ENCODE data around the gene COL6A5.
"Not testable (repeated sequence)": the region's sequence is repeated elsewhere in the genome, so short reads cannot be mapped to it uniquely, and the experiment has no call there.

Gene COL6A5

GRCh38 chr3:130389743-130390478, 44.4 kb downstream of the COL6A5 start:
- no peak for DNase-seq

DNA sequence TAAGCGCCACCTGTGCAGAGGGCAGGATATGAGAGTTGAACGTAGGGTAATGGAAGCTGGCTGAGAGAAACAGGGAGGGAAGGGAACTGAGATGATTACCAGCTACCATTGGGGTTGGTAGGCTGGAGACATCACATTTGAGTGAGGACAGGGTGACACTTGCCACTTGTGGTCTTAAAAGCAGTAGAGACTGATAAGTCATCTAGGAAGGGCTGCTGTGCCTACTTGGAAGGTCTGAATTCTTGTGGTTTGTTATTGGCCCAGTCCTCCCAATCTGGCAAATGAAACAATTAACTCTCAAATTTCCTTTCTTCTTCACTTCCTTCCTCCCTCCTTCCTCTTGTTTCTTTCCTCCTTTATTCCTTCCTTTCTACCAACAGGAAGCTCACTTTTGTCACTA, 46.8 kb downstream of the COL6A5 start:
- DNase-seq: no peak

DNA sequence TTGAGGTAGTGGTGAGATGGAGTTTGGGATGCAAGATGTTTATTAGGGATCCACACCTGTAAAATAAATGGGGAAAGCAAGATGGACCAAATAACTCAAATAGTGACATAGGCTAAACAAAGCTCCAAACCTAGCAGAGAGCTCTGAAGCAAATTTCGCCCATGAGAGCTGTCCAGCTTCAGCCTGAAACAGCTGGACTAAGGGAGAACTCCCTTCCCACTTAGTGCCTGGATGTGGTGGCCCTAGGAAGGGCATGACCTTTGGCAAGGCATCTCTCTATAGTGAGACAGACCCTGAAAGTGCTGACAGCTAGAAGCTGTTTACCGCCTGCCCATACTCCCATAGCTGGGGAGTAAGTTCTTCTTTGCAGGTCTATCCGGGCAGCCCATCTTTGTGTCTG, 48.1 kb downstream of the COL6A5 start:
- no peak for DNase-seq

- no peak for DNase-seq
These were observed 49.9 kb downstream of the COL6A5 start for GRCh38 chr3:130395331-130395730.

GRCh38 chr3:130395916-130396315, 50.4 kb downstream of the COL6A5 start:
- no peak for DNase-seq

- no peak for DNase-seq
These were observed 58.9 kb downstream of the COL6A5 start for GRCh38 chr3:130404401-130404800.

- DNase-seq: no peak
These were observed 60.5 kb downstream of the COL6A5 start for GRCh38 chr3:130405956-130406355.

- DNase-seq: not testable (repeated sequence)
These were observed 62.8 kb downstream of the COL6A5 start for GRCh38 chr3:130408253-130408652.

GRCh38 chr3:130411320-130411719, 65.8 kb downstream of the COL6A5 start:
- no peak for DNase-seq

DNA sequence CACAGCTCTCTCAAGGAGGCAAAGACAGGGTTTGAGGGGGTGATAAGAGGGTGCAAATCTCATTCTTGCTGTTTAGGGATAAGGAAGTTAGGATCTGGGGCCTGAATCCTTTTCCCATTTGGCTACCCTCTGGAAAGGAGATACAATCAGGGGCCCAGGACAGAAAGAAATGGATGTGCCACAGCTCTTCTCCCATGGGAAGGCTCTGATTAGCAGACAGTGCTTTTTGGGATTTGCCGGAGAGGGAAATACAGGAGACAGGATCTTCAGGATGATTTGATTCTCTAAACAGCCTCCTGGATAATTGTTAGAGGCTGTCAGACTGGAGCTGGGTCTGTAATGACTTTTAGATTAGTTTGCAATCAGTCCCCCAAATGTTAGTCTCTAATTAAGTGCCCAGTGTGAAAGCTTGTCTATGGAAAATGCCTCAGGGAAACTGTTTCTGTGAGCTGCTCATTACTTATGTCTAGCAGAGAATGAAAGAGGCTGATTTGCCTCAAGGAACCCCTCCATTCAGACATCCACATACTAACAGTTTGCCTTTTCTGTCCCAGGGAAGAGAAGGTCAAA, 67.6 kb downstream of the COL6A5 start:
- DNase-seq: no peak

DNA sequence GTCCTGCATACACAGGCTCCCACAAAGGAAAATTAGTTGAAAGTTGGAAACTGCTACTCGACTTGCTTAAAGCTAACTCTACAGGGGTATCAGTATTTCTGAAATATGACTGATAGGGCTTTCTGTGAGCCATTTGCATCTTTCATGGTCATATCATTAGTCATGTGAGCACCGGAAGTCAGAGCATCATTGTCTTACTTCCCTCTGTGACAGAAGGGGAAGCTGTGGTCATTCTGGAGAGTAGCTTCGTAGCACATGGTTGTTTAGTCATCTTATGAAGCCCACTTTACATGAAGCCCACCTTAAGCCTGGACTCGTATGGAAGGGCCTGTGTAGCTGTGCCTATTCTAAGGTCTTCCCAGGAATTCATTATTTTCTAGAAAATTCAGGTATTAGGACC, 69.0 kb downstream of the COL6A5 start:
- DNase-seq: no peak

DNA sequence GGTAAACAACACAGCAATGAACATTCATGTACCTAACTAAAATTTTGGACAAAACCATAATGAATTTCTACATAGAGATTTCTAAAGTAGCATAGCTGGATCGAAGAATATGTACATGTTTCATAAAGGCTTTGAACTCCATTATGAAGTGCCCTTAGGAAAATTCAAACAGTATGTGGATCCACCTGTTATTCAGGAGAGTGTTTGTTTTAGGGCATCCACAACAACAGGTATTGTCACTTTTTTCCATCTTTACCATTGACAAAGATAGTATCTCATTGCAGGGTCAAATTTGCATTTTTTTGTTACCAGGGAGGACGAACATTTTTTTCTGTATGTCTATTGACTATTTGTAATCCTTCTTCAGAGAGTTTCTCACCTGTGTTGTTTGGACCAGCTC, 75.0 kb downstream of the COL6A5 start:
- DNase-seq: no peak

DNA sequence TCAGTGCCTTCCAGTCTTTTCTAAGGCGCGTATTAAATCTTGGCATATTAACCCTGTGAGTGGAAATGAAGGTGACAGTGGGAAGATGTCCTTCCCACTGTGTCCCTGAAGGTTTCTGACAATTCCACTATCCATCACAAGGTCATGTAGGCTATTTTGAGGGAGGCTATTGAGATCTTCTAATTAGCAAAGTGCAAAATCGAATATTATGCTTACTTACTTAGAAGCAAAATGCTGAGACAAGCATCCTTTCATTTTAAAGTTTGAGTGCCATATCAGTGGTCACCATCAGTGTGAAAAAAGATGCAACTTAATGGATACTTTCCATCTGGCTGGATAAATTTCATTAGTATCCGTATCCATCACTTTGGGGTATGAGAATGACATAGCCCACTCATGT, 77.6 kb downstream of the COL6A5 start:
- no peak for DNase-seq

DNA sequence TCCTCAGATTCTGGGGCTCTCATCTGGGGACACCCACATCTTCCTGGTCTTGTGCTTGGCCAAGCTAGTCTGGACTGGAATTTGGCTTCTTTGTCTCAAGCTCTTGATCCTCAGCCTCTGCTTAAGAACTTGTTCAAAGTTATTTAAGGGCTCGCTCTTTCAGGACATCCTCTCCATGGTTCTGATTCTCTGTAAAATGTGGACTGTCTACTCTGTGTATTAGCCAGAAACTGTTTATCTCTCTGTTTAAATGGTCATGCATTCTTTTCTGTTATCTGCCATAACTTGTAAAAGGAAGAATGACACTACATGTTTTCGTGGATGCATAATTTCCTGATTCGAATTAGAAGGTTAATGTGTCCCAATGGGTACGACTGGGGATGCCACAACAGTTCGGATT, 79.4 kb downstream of the COL6A5 start:
- DNase-seq: no peak

DNA sequence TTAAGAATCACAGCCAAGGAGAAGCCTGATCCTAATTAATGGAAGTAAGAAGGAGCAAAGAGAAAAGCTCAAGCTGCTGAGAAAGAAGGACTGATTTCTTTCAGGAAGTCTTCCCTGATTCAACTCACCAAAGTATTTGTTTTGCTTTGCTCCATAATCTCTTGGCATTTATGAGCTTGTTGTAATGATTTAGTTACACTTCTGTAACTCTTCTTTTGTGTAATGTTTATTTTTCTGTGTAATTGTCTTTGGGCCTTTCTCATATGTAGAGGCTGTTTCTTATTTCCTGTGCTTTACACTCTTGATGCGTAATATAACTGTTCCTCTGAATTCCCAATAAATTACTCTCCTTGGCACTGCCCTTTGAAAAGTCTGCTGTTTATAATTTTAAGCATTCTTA, 80.0 kb downstream of the COL6A5 start:
- DNase-seq: no peak

- no peak for DNase-seq
These were observed 80.7 kb downstream of the COL6A5 start for GRCh38 chr3:130426206-130426605.

- no peak for DNase-seq
These were observed 83.6 kb downstream of the COL6A5 start for GRCh38 chr3:130428871-130429712.

DNA sequence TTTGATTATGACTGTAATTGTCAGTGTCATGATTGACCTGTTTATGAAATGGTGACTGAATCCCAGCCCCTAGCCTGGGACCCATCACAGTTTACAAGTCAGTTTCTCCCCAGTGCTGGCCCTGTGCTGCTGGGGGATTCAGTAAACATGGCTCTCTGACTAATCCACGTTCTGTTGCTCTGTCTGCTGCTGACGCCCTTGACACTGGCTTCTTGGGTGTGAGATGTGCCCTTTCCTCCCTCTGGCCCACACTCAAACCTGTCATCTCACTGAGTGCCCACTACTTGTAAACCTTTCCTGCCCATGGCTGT, 84.2 kb downstream of the COL6A5 start:
- no peak for DNase-seq

- DNase-seq: no peak
These were observed 84.8 kb downstream of the COL6A5 start for GRCh38 chr3:130430266-130430665.

- not testable (repeated sequence) for DNase-seq
These were observed 86.6 kb downstream of the COL6A5 start for GRCh38 chr3:130432086-130432485.

- no peak for DNase-seq
These were observed 87.8 kb downstream of the COL6A5 start for GRCh38 chr3:130433306-130433705.

DNA sequence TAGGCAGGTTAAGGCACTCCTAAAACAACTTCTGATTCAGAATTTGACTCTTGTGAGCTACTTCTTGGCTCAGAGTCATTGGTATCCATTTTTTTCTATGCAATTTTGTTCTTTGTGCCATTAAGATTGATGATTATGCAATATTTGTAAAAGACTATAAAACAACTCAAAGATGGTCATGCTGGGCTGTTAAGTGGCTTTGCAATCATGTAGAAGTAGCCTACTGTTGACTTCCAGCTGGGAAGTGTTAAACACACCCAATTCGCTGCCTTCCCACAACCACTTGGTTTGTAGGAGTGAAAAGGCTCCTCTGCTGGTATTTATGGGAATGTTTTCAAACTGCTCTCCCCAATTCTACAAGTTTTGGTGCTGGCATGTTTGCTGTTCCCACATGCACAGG, 96.8 kb downstream of the COL6A5 start:
- DNase-seq: no peak

GRCh38 chr3:130446840-130447239, 101.4 kb downstream of the COL6A5 start:
- DNase-seq: not testable (repeated sequence)

DNA sequence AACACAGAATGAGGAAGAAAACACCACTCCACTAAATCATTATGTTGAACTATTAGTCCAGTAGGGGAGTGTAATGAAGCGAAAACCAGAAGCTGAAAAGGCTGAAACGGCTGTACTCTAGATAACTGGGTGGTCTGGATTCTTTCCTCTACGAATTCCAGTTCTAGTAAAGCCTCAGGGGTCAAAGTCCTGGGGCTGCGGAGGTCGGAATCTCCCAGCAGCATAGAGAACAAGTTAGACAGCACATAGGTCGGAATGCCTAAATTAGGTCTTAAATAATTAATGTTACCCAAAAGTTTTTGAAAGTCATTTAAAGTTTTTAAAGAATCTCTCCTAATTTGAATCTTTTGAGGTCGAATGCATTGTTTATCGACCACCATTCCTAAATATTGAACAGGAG, 102.7 kb downstream of the COL6A5 start:
- not testable (repeated sequence) for DNase-seq
